Spleen (tissue), 7 donors: Measurements from ENCODE around the gene DGAT2.

Experiments
- POLR2A ChIP-seq, 3 donors: fragments of 450-650 bp; IDR thresholded peaks; one replicate each; pipeline ENCODE4 v1.5.1; 2017; ENCODE audit warnings: antibody characterized with exemption in 3 of 3, mild to moderate bottlenecking in 1 of 3
- POLR2AphosphoS5 ChIP-seq, 3 donors: sonication (generic); formaldehyde crosslinking; IDR thresholded peaks; one replicate each; pipeline ENCODE4 v1.5.1; 2017; ENCODE audit warnings: antibody characterized with exemption in 3 of 3
- TF ChIP-seq, protein P1 (sequence below), 11 experiments: fragments of 200-600 bp in 7 of 11; fragments of 450-650 bp in 4 of 11; sonication (generic) in 4 of 11; IDR thresholded peaks in 8 of 11; conservative IDR thresholded peaks in 3 of 11; 1 replicate in 7 of 11; 2 replicates in 4 of 11; pipeline versions ENCODE4 v1.4.0 to v1.8.0; 2016 to 2021; ENCODE audit warnings: antibody characterized with exemption in 11 of 11, inconsistent platforms in 4 of 11, mild to moderate bottlenecking in 1 of 11
- donor health status: DM: no; HTN: no; CAD: no; lungs with moderate emphysema.
- donor health status: DM: no; HTN: no; CAD: no.
- donor health status: DM: no; HTN: no; CAD: no.

DNA sequence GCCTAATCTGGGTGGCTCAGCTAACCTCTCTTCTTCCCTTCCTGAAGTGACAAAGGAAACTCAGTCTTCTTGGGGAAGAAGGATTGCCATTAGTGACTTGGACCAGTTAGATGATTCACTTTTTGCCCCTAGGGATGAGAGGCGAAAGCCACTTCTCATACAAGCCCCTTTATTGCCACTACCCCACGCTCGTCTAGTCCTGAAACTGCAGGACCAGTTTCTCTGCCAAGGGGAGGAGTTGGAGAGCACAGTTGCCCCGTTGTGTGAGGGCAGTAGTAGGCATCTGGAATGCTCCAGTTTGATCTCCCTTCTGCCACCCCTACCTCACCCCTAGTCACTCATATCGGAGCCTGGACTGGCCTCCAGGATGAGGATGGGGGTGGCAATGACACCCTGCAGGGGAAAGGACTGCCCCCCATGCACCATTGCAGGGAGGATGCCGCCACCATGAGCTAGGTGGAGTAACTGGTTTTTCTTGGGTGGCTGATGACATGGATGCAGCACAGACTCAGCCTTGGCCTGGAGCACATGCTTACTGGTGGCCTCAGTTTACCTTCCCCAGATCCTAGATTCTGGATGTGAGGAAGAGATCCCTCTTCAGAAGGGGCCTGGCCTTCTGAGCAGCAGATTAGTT is 32.3 kb downstream of the DGAT2 start:
- TF ChIP-seq POLR2A (IDR thresholded peaks at IDR 0.05) (no peak), POLR2AphosphoS5 (IDR thresholded peaks at IDR 0.05) (no peak)
- TF ChIP-seq, protein P1, sequence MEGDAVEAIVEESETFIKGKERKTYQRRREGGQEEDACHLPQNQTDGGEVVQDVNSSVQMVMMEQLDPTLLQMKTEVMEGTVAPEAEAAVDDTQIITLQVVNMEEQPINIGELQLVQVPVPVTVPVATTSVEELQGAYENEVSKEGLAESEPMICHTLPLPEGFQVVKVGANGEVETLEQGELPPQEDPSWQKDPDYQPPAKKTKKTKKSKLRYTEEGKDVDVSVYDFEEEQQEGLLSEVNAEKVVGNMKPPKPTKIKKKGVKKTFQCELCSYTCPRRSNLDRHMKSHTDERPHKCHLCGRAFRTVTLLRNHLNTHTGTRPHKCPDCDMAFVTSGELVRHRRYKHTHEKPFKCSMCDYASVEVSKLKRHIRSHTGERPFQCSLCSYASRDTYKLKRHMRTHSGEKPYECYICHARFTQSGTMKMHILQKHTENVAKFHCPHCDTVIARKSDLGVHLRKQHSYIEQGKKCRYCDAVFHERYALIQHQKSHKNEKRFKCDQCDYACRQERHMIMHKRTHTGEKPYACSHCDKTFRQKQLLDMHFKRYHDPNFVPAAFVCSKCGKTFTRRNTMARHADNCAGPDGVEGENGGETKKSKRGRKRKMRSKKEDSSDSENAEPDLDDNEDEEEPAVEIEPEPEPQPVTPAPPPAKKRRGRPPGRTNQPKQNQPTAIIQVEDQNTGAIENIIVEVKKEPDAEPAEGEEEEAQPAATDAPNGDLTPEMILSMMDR (IDR thresholded peaks at IDR 0.05 in 8 of 11, conservative IDR thresholded peaks at IDR 0.05 in 3 of 11): no peak
